Measurements from ENCODE around the gene LIN52.

Gene LIN52

DNA sequence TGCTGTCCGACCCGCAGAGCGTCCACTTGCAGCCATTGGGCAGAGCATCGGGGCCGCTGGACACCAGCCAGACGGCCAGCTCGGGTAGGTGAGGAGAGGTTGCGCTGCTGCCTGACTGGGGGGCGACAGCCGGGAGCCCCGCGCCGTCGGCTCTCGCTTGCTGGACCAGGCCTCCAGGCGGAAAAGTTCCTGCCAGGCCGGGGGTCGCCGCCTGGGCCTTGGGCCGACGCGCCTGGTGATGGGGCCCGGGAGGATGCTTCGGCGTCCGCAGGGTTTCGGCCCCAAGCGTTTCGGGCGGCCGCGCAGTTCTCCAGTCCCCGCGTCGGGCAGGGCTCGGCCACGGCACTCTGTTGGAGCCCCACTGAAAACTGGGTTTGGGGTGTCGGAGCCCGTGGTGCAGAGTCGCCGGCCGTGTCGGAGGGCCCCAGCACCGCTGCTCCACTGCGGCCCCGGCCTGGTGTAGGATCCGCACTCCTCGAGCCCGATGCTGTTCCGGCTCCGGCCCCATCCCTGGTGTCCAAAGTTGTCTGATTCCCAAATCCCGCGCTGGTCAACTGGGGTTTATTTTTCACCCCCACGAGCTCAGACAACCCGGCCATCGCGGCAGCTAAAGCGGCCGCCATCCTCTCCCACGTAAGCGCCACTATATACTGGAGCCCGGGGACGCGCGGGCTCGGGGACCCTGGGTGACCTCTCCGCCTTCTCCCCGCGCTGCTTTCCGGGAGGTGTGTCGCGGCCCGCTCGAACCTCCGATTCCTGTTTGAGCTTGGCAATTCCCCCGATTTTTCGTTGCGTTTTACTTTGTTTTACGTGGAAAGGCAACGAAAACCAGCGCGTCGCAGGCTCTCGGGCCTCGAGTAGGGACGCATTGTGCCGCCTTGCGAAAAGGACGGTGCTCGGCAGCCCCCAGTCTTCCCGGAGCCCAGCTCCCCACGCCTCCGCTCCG lies 155.4 kb downstream of the LIN52 start:
- peak; percentile 9 for DNase-seq

- no peak for DNase-seq
Observed at GRCh38 chr14:74240794-74241651, 156.3 kb downstream of the LIN52 start.

- DNase-seq: no peak
Observed at GRCh38 chr14:74241652-74242017, 156.9 kb downstream of the LIN52 start.

DNA sequence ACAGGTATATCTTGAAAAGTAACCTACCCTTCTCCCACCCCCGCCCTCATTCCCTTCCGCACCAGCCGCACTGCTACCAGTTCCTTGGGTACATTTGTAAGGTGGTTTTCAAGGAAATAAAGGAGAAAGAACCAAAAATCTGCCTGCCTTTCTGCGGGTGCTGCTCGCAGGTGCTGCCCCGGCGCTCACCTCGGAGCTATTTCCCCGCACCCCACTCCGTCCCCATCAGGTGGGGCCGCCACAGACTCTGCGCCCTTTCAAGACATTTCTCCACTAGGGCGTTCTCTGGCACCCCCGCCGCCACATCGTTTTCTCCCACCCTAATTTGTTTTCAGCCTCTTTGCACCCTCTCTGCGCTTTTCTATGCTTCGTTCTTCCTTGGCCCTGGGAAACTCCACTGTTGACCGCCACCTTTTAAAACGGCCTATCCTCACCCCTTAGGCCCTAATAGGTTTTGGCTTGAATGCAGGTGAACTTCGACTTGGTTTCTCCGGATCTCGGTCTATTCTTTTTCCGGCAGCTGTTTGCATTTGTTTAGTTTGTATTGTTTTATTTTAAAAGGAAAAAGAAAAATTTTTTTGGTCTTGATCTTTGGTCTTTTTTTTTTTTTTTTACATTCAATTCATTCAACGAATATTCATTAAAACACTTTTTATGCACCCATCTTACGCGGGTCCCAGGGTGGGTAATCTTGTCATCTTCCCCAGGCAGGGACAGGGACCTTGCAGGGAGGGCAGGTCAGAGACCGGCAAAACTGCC lies 157.4 kb downstream of the LIN52 start:
- DNase-seq: no peak

DNA sequence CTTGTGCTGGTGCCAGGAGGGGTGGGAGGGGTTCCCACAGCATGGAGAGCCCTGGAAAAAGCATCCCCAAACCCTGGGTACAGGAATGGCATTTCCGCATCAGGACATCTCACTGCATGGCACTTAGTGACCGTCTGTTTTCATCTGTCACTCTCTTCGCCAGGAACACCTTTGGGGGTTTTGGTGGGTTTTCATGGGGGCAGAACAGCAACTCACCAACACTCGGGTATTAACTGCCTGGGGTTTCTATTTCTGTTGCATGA lies 158.0 kb downstream of the LIN52 start:
- no peak for DNase-seq

GRCh38 chr14:74243051-74243450 lies 158.3 kb downstream of the LIN52 start:
- no peak for DNase-seq

- DNase-seq: no peak
Observed at GRCh38 chr14:74244115-74244514, 159.4 kb downstream of the LIN52 start.

DNA sequence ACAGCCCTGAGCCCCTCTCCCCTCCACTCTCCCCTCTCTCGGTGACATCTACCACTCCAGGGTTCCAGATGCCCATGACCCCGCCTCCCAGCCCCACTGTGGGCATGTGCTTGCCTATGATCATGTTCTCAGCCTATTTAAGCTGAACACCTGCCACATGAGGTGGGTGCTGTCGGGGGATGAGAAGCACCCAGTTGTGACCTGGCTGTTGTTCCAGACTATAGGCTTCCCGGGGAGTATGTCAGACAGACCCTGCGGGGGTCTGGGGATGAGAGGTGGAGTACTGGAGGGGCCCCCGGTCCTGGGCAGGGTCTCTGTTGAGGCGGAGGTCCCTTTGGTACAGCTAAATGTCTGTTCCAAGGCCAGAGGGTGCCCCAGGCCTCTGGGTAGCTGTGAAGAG lies 160.5 kb downstream of the LIN52 start:
- DNase-seq: peak; percentile 7

GRCh38 chr14:74246542-74246941 lies 161.8 kb downstream of the LIN52 start:
- no peak for DNase-seq

DNA sequence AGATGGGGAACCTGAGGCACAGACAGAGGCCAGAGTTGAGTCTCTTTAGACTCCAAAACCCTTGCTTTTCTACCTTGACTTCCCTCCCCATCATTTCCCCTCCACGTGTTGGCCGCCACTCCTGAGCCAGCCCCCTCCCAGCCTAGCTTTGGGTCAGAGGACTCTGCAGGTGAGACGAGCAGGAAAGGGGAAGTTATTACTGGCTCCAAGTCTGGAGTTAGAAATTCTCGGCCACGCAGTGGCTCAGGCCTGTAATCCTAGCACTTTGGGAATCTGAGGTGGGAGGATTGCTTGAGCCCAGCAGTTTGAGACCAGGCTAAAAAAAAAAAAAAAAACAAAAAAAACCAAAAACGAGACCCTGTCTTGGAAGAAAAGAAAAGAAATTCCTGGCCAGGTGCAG lies 163.3 kb downstream of the LIN52 start:
- DNase-seq: no peak

DNA sequence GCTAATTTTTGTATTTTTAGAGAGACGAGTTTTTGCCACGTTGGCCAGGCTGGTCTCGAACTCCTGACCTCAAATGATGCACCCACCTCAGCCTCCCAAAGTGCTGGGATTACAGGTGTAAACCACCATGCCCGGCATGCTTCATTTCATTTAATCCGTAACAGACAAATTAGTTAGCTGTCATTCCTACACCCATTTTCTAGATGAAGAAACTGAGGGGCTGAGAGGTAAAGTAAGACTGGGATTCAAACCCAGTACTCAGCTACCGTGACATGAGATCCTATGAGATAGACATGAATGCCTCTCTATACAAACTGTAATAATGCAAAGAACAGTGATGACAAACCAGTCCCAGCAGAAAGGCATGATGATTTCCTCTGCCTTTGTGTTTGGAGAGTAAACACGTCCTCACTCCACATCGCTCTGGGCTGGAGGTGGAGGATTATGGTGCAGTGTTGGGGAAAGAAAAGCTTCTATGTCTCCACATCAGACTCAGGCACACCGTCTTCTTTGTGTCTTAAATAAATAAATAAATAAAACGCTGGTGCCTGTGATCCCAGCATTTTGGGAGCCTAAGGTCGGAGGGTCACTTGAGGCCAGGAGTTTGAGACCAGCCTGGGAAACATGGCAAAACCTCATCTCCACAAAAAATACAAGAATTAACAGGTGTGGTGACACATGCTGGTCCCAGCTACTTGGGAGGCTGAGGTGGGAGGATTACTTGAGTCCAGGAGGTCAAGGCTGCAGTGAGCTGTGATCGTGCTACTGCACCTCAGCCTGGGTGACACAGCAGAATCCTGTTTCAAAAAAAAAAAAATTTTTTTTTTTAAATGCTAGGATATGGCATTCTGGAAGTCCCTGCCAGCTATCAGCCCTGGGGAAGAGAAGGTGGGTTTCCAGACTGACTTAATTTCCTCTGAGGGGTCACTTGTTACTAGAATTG lies 164.9 kb downstream of the LIN52 start:
- DNase-seq: no peak
